HUDEP-2 (cell line): Measurements from ENCODE around the gene MAP4K3.

ENCODE experiments used
- DNase-seq, 76 experiments: peaks; one replicate each; lab custom pipeline; 2025; ENCODE audit not compliant: unreplicated experiment in 76 of 76; lab: John Stamatoyannopoulos, UW

The MAP4K3 gene

GRCh38 chr2:39436592-39437521 is at the start of gene MAP4K3:
MAP4K3 (minus strand) TSS chr2:39437285; CDS start chr2:39436987, 298 bp downstream.
- peak in 75 of 76 experiments; percentile 11 to 89 (median 73) for DNase-seq

- no peak for DNase-seq
These were observed 49.0 kb upstream of the MAP4K3 start for GRCh38 chr2:39486071-39486470.

DNA sequence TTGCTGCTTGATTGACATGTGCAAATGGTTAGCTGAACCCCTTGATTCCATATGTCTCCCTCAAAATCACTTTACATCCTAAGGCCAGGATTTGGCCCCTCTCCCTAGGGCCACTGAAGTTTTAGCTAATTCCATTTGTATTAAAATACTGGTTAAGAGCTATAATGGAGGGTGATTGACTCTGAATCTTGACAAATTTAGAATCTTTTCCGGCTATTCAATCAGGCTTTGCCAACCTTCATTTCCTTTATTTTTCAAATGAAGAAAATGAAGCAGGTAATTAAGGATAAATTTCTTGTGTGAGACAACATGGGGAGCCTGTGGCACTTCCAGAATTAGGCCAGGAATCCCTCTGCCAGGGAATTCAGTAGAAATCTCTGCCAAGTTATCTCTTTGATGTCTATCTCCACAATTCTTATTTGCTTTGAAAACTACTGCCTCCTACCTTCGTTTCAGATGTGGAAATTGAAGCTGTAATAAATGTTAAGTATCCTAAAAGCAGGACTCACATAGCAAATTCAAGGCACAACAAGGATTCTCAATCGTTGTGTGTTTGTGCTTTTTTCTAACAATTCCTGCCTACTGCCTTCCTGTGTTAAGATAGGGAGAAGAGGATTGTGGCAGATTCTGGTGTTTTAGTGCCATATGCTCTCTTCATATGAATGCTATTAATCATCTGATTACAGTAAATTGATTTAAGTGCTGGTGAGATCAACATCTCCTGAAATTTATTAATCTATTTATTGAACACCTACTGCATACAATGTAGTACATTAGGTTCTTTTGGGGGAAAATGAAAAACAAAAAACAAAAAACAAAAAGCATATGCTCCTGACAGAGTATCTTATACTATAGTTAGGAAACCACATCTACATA is 47.8 kb upstream of the MAP4K3 start:
- DNase-seq: no peak

GRCh38 chr2:39484206-39484605 is 47.1 kb upstream of the MAP4K3 start:
- no peak for DNase-seq

DNA sequence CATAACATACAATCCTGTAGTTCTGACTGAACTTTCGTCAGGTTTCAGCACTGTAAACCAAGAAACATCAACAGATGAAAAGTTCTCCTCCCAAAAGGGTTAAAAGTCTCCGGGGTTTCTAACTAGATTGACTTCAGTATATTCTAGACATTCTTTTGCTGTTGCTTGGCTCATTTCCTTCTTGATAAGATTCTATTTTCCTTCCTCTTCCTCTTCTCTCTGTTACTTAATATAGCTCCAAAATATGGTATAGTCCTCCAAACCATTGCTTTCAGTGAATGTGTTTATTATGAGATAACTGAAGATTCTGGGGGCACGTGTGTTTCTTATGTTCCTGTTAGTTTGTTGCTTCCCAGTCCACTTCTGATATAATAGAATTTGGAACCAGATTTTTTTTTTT is 46.4 kb upstream of the MAP4K3 start:
- no peak for DNase-seq

DNA sequence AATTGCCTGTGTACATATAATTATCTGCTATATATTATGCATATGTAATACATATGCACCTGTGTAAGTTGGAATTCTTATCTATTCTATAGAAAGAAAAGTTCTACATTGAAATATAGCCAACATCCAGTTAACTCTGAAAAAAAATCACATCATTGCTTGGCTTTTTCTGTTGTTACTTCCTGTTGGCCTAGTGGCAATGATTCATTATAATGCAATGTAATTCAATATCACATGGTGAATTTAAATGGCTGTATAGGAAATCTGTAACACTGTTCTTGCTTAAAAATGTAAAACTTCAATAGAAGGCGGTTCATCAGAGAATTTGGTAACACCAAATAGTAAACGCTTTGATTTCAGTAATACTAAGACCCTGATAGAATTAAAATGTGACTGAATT is 44.5 kb upstream of the MAP4K3 start:
- no peak for DNase-seq

- no peak for DNase-seq
These were observed 42.6 kb upstream of the MAP4K3 start for GRCh38 chr2:39479696-39480095.

GRCh38 chr2:39479053-39479670 is 42.1 kb upstream of the MAP4K3 start:
- DNase-seq: no peak

DNA sequence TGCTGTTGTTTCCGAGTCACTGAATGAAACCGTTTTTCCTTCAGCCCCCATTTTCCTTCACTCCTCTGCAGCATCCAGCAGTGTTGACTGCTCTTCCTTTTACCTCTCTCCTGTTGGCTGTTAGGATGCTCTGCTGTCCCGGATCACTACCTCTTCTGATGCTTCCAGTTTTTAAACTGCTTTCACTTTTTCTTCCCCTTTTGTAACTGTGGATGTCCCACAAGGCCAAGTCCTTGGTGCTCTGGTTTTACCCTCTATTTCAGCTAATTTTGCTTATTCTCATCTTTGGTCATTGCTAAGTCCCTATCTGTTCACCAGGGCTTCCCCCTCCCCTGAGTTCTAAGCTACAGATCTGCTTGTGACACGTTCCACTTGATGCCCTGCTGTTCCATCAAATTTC is 39.4 kb upstream of the MAP4K3 start:
- no peak for DNase-seq

GRCh38 chr2:39475006-39475405 is 37.9 kb upstream of the MAP4K3 start:
- DNase-seq: no peak

DNA sequence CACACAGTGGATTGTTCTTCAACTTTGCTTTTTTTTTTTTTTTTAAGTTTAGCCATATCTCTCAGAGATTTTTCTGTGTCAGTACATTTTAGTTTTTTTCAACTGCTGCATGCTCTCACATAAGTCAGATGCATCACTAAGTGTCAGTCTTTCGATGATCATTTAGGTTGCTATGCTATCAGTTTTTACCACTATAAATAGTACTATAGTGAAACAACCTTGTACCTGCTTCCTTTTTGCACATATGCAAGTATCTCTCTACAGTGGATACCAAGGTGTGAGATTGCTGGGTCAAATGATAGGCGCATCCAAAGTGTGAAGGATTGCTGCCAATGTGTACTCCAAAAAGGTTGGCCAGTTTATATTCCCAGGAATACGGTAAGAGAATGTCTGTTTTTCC is 33.5 kb upstream of the MAP4K3 start:
- DNase-seq: no peak

GRCh38 chr2:39469807-39470206 is 32.7 kb upstream of the MAP4K3 start:
- DNase-seq: peak in 4 of 76 experiments; percentile 7 to 9 (median 8)

DNA sequence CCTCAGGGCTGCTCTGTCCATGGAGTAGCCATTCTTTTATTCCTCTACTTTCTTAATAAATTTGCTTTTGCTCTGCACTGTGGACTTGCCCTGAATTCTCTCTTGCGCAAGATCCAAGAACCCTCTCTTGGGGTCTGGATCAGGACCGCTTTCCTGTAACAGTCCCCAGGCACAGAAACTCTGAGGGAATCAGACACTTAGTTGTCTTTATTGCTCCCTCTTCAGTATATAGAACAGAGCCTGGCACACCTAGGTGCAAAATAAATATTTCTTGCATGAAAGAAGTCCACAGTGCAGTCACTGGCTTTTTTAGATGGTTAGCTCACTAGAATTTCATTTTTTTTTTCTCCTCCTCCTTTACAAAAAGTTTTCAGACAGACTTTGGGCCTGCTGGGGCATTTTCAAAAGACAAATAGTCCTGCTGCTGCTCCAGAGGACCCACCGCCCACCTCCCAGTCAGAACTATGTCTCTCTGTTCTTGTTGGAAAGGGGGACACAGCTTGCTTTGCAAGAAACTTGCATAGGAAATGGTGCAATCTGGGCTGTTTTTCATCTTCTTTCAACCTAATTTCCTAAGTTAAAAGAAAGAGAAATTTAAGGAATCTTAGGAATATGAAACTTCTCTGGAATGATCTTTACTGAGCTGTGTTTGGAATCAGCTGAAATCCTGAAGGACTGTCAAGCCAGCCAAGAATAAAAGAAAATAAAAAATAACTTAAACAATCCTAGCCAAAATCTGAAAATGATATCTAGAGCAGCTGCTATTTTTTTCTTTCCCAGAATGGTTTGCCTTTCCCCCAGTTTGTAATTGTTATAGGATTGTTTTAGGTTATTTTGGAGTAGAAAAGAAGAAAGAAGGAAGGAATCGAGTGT is 31.7 kb upstream of the MAP4K3 start:
- no peak for DNase-seq

GRCh38 chr2:39466311-39466710 is 29.2 kb upstream of the MAP4K3 start:
- no peak for DNase-seq

DNA sequence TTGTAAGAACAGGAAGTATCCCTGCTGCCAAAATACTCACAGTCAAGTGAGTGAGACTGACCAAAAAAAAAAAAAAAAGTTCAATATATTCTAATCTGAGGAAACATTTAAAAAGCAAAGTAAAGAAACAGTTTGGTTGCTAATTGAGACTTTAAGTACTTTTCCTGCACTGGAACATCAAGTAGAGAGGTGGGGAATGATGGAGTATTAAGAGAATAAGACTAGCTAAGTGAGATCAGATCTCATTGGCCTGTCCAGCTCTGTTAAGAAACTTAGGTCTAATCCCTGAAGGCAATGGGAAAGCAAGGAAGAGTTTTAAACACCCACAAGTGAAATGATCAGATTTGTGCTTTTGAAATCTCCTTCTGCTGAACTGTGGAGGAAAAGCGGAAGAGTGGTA is 27.8 kb upstream of the MAP4K3 start:
- DNase-seq: no peak

DNA sequence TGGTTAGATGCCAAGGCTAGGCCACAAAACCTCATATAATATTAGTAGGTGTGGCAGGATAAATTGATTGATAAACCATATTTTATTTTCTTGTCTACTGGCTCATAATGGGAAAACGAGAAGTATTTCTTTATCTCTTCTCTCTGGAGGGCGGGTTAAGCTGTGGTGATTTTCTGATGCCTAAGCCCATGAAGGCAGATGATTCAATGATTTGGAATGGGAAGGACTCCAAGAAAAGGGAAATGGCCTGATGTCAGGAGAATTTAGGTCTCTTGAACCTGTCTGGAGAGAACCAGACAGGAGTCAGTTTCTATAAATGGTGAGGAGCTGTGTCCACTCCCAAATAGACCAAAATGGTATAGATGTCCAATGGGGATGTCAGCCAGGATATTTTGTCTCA is 18.7 kb upstream of the MAP4K3 start:
- no peak for DNase-seq

DNA sequence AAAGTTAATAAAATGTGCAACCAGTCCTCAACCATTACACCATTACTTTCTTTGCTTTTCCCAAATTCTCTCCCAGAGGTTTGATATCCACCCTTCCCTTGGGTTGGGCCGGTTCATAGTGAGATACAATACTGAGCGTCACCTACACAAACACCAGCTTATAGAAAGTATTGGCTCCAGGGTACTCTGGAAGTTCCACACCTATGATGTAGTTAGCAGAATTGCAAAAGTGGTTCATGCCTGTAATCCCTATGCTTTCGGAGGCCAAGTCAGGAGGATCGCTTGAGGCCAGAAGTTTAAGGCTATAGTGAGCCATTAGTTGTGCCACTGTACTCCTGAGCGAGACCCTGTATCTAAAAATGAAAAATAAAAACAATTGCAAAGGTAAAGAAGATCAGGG is 15.3 kb upstream of the MAP4K3 start:
- DNase-seq: no peak

GRCh38 chr2:39451954-39452353 is 14.9 kb upstream of the MAP4K3 start:
- no peak for DNase-seq

- DNase-seq: no peak
These were observed 11.1 kb upstream of the MAP4K3 start for GRCh38 chr2:39448169-39448502.
